SK-N-SH treated with all-trans-retinoic acid at 6 μM for 48 hours (cell line): ENCODE results near the gene IRF2BPL.

Experiments
- ATAC-seq: fragments of 200-7000 bp; cut with Tn5 transposase; 3 replicates; pipeline ENCODE4 v1.9.1; 2020; ENCODE audit warnings: mild to moderate bottlenecking, moderate library complexity
- ARNTL ChIP-seq: fragments of 450-650 bp; formaldehyde crosslinking; IDR thresholded peaks from 2 replicates; pipeline ENCODE4 v1.5.0; 2020; ENCODE audit warnings: low read depth, mild to moderate bottlenecking, moderate library complexity, borderline replicate concordance
- CSDC2 ChIP-seq: fragments of 250-450 bp; sonication (Bioruptor Pico); IDR thresholded peaks from 2 replicates; pipeline ENCODE4 v1.5.0; 2020; ENCODE audit warnings: mild to moderate bottlenecking, moderate library complexity
- ESRRG ChIP-seq: fragments of 250-450 bp; sonication (Bioruptor Pico); IDR thresholded peaks from 2 replicates; pipeline ENCODE4 v1.6.1; 2021; ENCODE audit warnings: mild to moderate bottlenecking
- GLIS3 ChIP-seq: fragments of 250-450 bp; sonication (Bioruptor Pico); IDR thresholded peaks from 2 replicates; pipeline ENCODE4 v1.5.0; 2020; ENCODE audit warnings: mild to moderate bottlenecking, moderate library complexity
- ISL1 ChIP-seq: fragments of 250-450 bp; sonication (Bioruptor Pico); IDR thresholded peaks from 2 replicates; pipeline ENCODE4 v2.1.2; 2022; ENCODE audit warnings: mild to moderate bottlenecking, moderate library complexity
- PPARA ChIP-seq: fragments of 250-450 bp; sonication (Bioruptor Pico); IDR thresholded peaks from 2 replicates; pipeline ENCODE4 v1.5.0; 2020; ENCODE audit warnings: mild to moderate bottlenecking, borderline replicate concordance
- RARB ChIP-seq: fragments of 250-450 bp; sonication (Bioruptor Pico); IDR thresholded peaks from 2 replicates; pipeline ENCODE4 v1.8.0; 2021; ENCODE audit warnings: mild to moderate bottlenecking, moderate library complexity
- SNAI2 ChIP-seq: fragments of 250-450 bp; sonication (Bioruptor Pico); IDR thresholded peaks from 2 replicates; pipeline ENCODE4 v1.5.0; 2020; ENCODE audit warnings: mild to moderate bottlenecking, moderate library complexity
- TCF4 ChIP-seq: fragments of 250-450 bp; sonication (Bioruptor Pico); IDR thresholded peaks from 2 replicates; pipeline ENCODE4 v1.8.0; 2021; ENCODE audit warnings: mild to moderate bottlenecking, moderate library complexity, borderline replicate concordance
- TOX ChIP-seq: fragments of 250-450 bp; sonication (Bioruptor Pico); IDR thresholded peaks from 2 replicates; pipeline ENCODE4 v1.8.0; 2021; ENCODE audit warnings: mild to moderate bottlenecking, moderate library complexity, borderline replicate concordance
- ZFP3 ChIP-seq: fragments of 250-450 bp; sonication (Bioruptor Pico); IDR thresholded peaks from 2 replicates; pipeline ENCODE4 v1.5.0; 2020; ENCODE audit warnings: mild to moderate bottlenecking, moderate library complexity
- ZFP30 ChIP-seq: fragments of 450-650 bp; formaldehyde crosslinking; IDR thresholded peaks from 2 replicates; pipeline ENCODE4 v1.5.0; 2022; ENCODE audit warnings: mild to moderate bottlenecking, moderate library complexity
- ZNF565 ChIP-seq: fragments of 450-650 bp; formaldehyde crosslinking; conservative IDR thresholded peaks from 2 replicates; pipeline ENCODE4 v1.5.0; 2020; ENCODE audit warnings: low read depth, mild to moderate bottlenecking, moderate library complexity
- ZNF70 ChIP-seq: fragments of 450-650 bp; formaldehyde crosslinking; IDR thresholded peaks from 2 replicates; pipeline ENCODE4 v1.5.0; 2020; ENCODE audit warnings: mild to moderate bottlenecking, moderate library complexity
- TF ChIP-seq, protein P1 (sequence below): fragments of 250-450 bp; sonication (Bioruptor Pico); IDR thresholded peaks from 2 replicates; pipeline ENCODE4 v1.8.0; 2020; ENCODE audit warnings: mild to moderate bottlenecking, moderate library complexity, borderline replicate concordance
- TF ChIP-seq, protein P2 (sequence below): fragments of 250-450 bp; sonication (Bioruptor Pico); IDR thresholded peaks from 2 replicates; pipeline ENCODE4 v1.5.1; 2021; ENCODE audit warnings: mild to moderate bottlenecking, moderate library complexity
- TF ChIP-seq, protein P3 (sequence below): fragments of 250-450 bp; sonication (Bioruptor Pico); IDR thresholded peaks from 2 replicates; pipeline ENCODE4 v1.5.1; 2020; ENCODE audit warnings: low read depth, mild to moderate bottlenecking, moderate library complexity
- TF ChIP-seq, protein P4 (sequence below): fragments of 250-450 bp; sonication (Bioruptor Pico); IDR thresholded peaks from 2 replicates; pipeline ENCODE4 v1.5.0; 2020; ENCODE audit warnings: mild to moderate bottlenecking, moderate library complexity
- TF ChIP-seq, protein P5 (sequence below): fragments of 250-450 bp; sonication (Bioruptor Pico); IDR thresholded peaks from 2 replicates; pipeline ENCODE4 v1.8.0; 2021; ENCODE audit warnings: low read depth, mild to moderate bottlenecking, moderate library complexity, borderline replicate concordance

IRF2BPL gene

DNA sequence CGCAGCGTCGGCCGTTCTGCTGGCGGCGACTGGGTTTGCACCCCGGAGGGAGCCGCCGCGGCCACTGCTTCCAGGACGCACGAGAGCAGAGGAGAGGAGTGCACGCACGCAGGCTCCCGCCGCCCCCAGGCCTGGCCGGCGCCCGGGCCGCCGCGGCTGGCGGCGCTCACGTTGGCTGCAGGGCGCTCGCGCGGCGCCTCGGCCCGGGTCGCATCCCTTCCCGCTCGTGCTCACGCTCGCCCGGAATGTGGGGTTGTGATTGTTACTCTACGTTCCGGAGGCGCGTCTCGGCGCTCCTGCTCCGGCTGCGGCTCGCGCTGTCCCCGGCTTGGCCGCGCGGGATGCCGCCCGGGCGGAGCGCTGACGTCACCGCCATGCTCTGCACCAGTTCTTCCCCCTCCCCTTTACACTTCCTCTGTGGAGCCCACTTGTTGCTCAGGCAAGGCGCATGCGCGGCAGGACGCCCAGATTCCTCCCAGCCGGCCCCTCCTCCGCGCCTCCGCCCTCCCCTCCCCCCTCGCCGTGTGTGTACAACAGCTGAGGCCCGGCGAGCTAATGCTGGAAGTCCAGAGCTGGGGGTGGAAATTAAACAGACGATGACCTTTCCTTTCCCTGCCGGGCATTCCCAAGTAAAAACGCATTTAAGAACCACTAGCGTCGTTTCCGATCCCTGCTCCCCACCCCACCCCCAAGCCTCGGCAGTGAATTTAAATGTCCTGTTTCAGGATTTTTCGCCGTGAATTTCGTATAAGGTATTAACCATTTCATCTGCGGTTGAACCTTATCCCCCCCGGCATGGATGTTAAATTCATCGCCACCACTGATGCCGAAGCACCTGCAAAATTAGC, at the start of gene IRF2BPL:
TSS of gene IRF2BPL (minus strand) at position 325 of the 848 bp plus-strand sequence. CDS start 916 bp downstream, outside the sequence.
- 0 out of 2 replicates have a peak, but pooled peaks have one; percentile 37 for TF ChIP-seq TOX (CRISPR knock-in tag)
- TF ChIP-seq RARB = no peak
- TF ChIP-seq, protein P1, sequence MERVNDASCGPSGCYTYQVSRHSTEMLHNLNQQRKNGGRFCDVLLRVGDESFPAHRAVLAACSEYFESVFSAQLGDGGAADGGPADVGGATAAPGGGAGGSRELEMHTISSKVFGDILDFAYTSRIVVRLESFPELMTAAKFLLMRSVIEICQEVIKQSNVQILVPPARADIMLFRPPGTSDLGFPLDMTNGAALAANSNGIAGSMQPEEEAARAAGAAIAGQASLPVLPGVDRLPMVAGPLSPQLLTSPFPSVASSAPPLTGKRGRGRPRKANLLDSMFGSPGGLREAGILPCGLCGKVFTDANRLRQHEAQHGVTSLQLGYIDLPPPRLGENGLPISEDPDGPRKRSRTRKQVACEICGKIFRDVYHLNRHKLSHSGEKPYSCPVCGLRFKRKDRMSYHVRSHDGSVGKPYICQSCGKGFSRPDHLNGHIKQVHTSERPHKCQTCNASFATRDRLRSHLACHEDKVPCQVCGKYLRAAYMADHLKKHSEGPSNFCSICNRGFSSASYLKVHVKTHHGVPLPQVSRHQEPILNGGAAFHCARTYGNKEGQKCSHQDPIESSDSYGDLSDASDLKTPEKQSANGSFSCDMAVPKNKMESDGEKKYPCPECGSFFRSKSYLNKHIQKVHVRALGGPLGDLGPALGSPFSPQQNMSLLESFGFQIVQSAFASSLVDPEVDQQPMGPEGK = peak; percentile 82; the same call in 1 of the 2 replicates
- TF ChIP-seq ZFP3 (CRISPR knock-in tag) = 0 out of 2 replicates have a peak, but pooled peaks have one; percentile 10
- peak; percentile 33; the same call in 1 of the 2 replicates for TF ChIP-seq ISL1 (CRISPR knock-in tag)
- TF ChIP-seq TCF4 (CRISPR knock-in tag) = 0 out of 2 replicates have a peak, but pooled peaks have one; percentile 42
- TF ChIP-seq, protein P2, sequence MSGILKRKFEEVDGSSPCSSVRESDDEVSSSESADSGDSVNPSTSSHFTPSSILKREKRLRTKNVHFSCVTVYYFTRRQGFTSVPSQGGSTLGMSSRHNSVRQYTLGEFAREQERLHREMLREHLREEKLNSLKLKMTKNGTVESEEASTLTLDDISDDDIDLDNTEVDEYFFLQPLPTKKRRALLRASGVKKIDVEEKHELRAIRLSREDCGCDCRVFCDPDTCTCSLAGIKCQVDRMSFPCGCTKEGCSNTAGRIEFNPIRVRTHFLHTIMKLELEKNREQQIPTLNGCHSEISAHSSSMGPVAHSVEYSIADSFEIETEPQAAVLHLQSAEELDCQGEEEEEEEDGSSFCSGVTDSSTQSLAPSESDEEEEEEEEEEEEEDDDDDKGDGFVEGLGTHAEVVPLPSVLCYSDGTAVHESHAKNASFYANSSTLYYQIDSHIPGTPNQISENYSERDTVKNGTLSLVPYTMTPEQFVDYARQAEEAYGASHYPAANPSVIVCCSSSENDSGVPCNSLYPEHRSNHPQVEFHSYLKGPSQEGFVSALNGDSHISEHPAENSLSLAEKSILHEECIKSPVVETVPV (CRISPR knock-in tag) = no peak
- ATAC-seq = peak; percentile 33

DNA sequence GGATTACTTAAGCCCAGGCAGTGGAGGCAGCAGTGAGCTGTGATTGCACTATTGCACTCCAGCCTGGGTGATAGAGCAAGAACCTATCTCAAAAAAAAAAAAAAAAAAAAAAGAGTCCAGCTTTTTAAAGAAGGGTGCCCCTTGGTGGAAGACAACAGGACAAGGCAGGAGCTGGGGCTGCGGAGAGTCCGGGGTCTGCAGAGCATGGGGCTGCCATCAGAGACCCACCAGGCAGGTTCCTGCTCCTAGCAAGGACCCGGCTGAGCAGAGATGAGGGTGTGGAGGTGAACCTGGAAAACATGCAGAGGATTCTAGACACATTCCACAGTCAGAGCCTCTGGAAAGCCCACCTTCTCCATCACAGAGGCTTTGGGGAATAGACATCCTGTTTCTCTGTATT, 48.5 kb upstream of the IRF2BPL start:
- no peak for ATAC-seq
- no peak for TF ChIP-seq SNAI2 (CRISPR knock-in tag)
- TF ChIP-seq, protein P3, sequence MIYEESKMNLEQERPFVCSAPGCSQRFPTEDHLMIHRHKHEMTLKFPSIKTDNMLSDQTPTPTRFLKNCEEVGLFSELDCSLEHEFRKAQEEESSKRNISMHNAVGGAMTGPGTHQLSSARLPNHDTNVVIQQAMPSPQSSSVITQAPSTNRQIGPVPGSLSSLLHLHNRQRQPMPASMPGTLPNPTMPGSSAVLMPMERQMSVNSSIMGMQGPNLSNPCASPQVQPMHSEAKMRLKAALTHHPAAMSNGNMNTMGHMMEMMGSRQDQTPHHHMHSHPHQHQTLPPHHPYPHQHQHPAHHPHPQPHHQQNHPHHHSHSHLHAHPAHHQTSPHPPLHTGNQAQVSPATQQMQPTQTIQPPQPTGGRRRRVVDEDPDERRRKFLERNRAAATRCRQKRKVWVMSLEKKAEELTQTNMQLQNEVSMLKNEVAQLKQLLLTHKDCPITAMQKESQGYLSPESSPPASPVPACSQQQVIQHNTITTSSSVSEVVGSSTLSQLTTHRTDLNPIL (CRISPR knock-in tag) = no peak
- no peak for TF ChIP-seq PPARA (CRISPR knock-in tag)
- TF ChIP-seq, protein P4, sequence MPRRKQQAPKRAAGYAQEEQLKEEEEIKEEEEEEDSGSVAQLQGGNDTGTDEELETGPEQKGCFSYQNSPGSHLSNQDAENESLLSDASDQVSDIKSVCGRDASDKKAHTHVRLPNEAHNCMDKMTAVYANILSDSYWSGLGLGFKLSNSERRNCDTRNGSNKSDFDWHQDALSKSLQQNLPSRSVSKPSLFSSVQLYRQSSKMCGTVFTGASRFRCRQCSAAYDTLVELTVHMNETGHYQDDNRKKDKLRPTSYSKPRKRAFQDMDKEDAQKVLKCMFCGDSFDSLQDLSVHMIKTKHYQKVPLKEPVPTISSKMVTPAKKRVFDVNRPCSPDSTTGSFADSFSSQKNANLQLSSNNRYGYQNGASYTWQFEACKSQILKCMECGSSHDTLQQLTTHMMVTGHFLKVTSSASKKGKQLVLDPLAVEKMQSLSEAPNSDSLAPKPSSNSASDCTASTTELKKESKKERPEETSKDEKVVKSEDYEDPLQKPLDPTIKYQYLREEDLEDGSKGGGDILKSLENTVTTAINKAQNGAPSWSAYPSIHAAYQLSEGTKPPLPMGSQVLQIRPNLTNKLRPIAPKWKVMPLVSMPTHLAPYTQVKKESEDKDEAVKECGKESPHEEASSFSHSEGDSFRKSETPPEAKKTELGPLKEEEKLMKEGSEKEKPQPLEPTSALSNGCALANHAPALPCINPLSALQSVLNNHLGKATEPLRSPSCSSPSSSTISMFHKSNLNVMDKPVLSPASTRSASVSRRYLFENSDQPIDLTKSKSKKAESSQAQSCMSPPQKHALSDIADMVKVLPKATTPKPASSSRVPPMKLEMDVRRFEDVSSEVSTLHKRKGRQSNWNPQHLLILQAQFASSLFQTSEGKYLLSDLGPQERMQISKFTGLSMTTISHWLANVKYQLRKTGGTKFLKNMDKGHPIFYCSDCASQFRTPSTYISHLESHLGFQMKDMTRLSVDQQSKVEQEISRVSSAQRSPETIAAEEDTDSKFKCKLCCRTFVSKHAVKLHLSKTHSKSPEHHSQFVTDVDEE (CRISPR knock-in tag) = no peak
- TF ChIP-seq ARNTL = no peak
- no peak for TF ChIP-seq TOX (CRISPR knock-in tag)

DNA sequence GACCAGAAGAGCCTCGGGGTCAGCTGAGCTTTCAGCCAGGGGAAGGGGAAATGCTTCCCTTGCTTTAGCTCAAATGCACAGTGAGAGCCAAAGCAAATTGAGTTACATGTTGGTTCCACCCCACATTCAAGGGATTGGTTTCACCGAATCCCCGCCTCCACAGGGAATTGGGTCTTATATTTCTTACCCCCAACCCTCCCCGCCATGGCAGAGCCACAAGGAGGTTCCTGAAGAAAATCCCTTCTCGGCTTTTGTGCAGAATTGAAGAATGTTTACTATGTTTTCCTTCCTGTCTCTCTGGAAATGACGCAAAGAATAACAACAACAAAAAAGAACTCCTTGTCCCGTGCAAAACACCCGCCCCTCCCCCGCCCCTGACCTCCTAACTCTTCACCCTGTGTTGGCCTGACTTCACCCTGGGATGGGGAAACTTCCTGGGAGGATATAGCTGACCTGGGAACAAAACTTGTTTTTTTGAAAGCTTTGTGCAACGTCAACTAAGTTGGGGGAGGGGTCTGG, 47.7 kb upstream of the IRF2BPL start:
- ATAC-seq = no peak

More for the DNA sequence above, 47.7 kb upstream of the IRF2BPL start:
- TF ChIP-seq, protein P3 (CRISPR knock-in tag) = no peak
- no peak for TF ChIP-seq ESRRG (CRISPR knock-in tag)
- no peak for TF ChIP-seq ZNF565 (CRISPR knock-in tag)
- TF ChIP-seq, protein P5, sequence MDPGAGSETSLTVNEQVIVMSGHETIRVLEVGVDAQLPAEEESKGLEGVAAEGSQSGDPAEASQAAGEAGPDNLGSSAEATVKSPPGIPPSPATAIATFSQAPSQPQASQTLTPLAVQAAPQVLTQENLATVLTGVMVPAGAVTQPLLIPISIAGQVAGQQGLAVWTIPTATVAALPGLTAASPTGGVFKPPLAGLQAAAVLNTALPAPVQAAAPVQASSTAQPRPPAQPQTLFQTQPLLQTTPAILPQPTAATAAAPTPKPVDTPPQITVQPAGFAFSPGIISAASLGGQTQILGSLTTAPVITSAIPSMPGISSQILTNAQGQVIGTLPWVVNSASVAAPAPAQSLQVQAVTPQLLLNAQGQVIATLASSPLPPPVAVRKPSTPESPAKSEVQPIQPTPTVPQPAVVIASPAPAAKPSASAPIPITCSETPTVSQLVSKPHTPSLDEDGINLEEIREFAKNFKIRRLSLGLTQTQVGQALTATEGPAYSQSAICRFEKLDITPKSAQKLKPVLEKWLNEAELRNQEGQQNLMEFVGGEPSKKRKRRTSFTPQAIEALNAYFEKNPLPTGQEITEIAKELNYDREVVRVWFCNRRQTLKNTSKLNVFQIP (CRISPR knock-in tag) = no peak
- no peak for TF ChIP-seq SNAI2 (CRISPR knock-in tag)
- no peak for TF ChIP-seq RARB
- TF ChIP-seq ZFP30 (CRISPR knock-in tag) = no peak
- TF ChIP-seq CSDC2 (CRISPR knock-in tag) = no peak
- no peak for TF ChIP-seq ARNTL
- no peak for TF ChIP-seq GLIS3 (CRISPR knock-in tag)
- TF ChIP-seq ZNF70 (CRISPR knock-in tag) = no peak
- TF ChIP-seq PPARA (CRISPR knock-in tag) = no peak
- TF ChIP-seq, all 23 proteins: peak for 0
